ENCODE results near the gene TRIM29. TPM values are rescaled to one million over a fixed set of nuclear protein-coding genes. Genes with fewer than 3 reads are reported as not detected.

TRIM29 gene
- total RNA-seq, 1 donor from 2014 or later = 1.1 TPM

DNA sequence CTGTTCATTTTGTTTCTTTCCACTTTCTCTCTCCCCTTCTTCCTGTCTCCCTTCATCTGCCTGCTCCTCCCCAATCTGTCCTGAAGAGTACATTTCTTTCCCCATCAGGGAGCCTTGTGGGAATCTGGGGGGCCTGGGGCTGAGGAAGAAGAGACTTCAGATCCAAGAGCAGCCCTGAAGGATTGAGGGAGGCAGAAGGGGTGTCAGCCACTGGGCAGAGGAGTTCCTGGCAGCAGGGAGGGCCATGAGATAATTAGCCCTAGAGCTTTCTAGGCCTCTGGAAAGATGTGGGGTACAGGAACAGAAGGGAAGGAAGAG is 48.5 kb upstream of the TRIM29 start:
- no peak for FAIRE-seq
- no peak overlapping the region for H3K27ac Mint-ChIP-seq (ENCODE audit: unreplicated experiment)
- H3K27me3 Mint-ChIP-seq (ENCODE audit: low read depth, unreplicated experiment) = peaks cover 51% of the 10 kb centered on the region
- Histone ChIP-seq H3K4me3 (ENCODE audit: insufficient read depth, low read depth, low read length) (no peak overlapping the region), H3K79me2 (ENCODE audit: insufficient read depth, low read length) (no peaks in the 10 kb centered on the region), H3K4me1 (ENCODE audit: insufficient read depth, low read length) (peaks cover 8% of the 10 kb centered on the region), H3K27me3 (ENCODE audit: insufficient read depth, low read length) (peaks cover 11% of the 10 kb centered on the region), H3K9ac (ENCODE audit: low read length) (no peak overlapping the region), H2AFZ (ENCODE audit: low read depth, low read length) (no peak overlapping the region), H3K36me3 (ENCODE audit: insufficient read depth, low read length) (no peaks in the 10 kb centered on the region), H3K9me3 (ENCODE audit: insufficient read depth, low read depth, low read length) (no peaks in the 10 kb centered on the region), H3K27ac (ENCODE audit: low read depth, low read length) (no peak overlapping the region), H4K20me1 (ENCODE audit: insufficient read depth, low read length) (no peaks in the 10 kb centered on the region), H3K4me2 (ENCODE audit: low read length) (no peak overlapping the region)
- peaks cover 10% of the 10 kb centered on the region for H3K4me1 Mint-ChIP-seq (ENCODE audit: low read depth, unreplicated experiment)
- no peak for DNase-seq (ENCODE audit: low read depth)
- no peaks in the 10 kb centered on the region for H3K36me3 Mint-ChIP-seq (ENCODE audit: low read depth, unreplicated experiment)
- H3K9me3 Mint-ChIP-seq (ENCODE audit: unreplicated experiment) = no peaks in the 10 kb centered on the region
- H3K4me3 Mint-ChIP-seq (ENCODE audit: unreplicated experiment) = no peak overlapping the region
- TF ChIP-seq, protein P1, sequence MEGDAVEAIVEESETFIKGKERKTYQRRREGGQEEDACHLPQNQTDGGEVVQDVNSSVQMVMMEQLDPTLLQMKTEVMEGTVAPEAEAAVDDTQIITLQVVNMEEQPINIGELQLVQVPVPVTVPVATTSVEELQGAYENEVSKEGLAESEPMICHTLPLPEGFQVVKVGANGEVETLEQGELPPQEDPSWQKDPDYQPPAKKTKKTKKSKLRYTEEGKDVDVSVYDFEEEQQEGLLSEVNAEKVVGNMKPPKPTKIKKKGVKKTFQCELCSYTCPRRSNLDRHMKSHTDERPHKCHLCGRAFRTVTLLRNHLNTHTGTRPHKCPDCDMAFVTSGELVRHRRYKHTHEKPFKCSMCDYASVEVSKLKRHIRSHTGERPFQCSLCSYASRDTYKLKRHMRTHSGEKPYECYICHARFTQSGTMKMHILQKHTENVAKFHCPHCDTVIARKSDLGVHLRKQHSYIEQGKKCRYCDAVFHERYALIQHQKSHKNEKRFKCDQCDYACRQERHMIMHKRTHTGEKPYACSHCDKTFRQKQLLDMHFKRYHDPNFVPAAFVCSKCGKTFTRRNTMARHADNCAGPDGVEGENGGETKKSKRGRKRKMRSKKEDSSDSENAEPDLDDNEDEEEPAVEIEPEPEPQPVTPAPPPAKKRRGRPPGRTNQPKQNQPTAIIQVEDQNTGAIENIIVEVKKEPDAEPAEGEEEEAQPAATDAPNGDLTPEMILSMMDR (IDR thresholded peaks at IDR 0.05; ENCODE audit: insufficient read depth, low read depth, low read length) = no peak
- no peak for TF ChIP-seq EZH2 (IDR thresholded peaks at IDR 0.05; ENCODE audit: insufficient read depth, low read length)

DNA sequence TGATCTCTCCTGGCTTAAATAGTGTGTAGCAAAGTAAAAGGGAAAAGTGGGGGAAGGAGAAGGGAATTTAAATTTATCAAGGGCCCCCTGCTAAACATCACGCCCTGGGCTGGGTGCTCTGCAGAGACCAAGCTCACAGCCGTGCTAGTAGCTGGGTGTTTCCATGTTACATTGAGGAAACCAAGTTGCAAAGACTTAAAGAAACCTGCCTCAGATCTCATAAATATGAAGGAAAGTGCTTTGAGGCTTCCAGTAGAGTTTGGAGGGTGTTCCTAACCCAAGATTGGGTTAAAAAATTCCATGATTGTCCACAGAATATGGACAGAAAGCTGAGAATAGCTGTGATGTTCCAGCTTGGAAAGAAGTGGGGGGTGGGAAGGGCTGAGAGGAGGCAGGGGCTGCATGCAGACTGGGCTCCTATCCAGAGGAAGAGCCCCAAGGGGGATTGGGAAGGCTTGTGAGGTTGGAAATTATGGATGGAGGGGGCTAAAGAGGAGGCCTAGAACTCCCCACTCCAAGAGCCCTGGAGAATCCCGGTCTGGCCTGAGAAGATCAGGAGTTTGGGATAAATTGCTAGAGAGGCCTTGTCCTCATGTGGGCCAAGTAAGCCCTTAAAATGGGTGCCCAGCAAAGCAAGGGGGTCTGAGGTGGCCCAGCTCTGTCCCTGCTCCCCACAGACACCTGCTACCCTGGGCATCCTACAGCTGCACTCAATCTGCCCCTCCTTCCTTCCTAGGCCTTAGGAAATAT is 48.0 kb upstream of the TRIM29 start:
- Mint-ChIP-seq H3K27ac (ENCODE audit: unreplicated experiment) (no peak overlapping the region), H3K4me3 (ENCODE audit: unreplicated experiment) (no peak overlapping the region), H3K4me1 (ENCODE audit: low read depth, unreplicated experiment) (peaks cover 11% of the 10 kb centered on the region), H3K9me3 (ENCODE audit: unreplicated experiment) (no peaks in the 10 kb centered on the region), H3K27me3 (ENCODE audit: low read depth, unreplicated experiment) (peaks cover 47% of the 10 kb centered on the region), H3K36me3 (ENCODE audit: low read depth, unreplicated experiment) (no peaks in the 10 kb centered on the region)
- Histone ChIP-seq H3K9me3 (ENCODE audit: insufficient read depth, low read depth, low read length) (no peaks in the 10 kb centered on the region), H3K79me2 (ENCODE audit: insufficient read depth, low read length) (no peaks in the 10 kb centered on the region), H3K4me1 (ENCODE audit: insufficient read depth, low read length) (peaks cover 11% of the 10 kb centered on the region), H3K27ac (ENCODE audit: low read depth, low read length) (no peak overlapping the region), H2AFZ (ENCODE audit: low read depth, low read length) (no peak overlapping the region), H3K4me3 (ENCODE audit: insufficient read depth, low read depth, low read length) (no peak overlapping the region), H3K27me3 (ENCODE audit: insufficient read depth, low read length) (peaks cover 6% of the 10 kb centered on the region), H3K9ac (ENCODE audit: low read length) (no peak overlapping the region), H4K20me1 (ENCODE audit: insufficient read depth, low read length) (no peaks in the 10 kb centered on the region), H3K36me3 (ENCODE audit: insufficient read depth, low read length) (no peaks in the 10 kb centered on the region), H3K4me2 (ENCODE audit: low read length) (no peak overlapping the region)
- no peak for TF ChIP-seq EZH2 (IDR thresholded peaks at IDR 0.05; ENCODE audit: insufficient read depth, low read length)
- TF ChIP-seq, protein P1 (IDR thresholded peaks at IDR 0.05; ENCODE audit: insufficient read depth, low read depth, low read length) = no peak
- DNase-seq (ENCODE audit: low read depth) (no peak), FAIRE-seq (no peak)

DNA sequence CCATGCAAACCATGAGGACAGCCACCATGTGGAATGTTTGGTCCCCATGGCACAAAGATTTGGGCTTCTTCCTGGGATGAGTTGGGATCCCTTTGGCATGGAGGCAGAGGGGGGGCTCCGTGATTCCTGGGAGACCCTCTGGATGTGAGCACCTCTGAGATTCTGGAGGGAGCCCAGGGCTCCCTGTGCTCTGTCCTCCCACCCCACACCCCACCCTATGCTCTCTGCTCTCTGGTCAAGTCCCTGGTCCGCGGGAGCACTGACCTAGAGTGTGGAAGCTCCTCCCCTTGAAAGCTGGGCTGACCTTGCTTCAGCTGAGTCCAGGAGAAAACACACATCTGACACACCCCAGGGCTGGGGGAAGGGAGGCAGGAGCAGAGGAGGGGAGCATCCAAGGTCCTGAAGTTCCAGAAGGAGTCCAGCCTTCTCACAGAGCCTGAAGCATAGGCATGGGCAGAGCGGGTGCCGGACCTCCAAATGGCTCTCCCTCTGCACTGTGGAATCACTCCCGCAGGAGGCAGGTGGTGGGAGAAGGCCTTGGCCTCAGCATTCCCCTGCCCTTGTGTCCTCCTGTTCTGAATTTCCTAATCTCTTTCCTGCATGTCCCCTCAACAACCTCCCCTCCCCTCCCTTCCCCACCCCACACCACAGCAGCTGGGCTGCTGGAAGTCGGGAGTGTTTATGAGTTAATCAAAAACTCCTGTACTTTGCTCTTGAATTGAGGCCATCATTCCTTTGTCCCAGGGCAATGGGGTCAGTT is 47.2 kb upstream of the TRIM29 start:
- FAIRE-seq (no peak), DNase-seq (ENCODE audit: low read depth) (no peak)
- Mint-ChIP-seq H3K4me1 (ENCODE audit: low read depth, unreplicated experiment) (peaks cover 16% of the 10 kb centered on the region), H3K27ac (ENCODE audit: unreplicated experiment) (no peak overlapping the region), H3K36me3 (ENCODE audit: low read depth, unreplicated experiment) (no peaks in the 10 kb centered on the region), H3K27me3 (ENCODE audit: low read depth, unreplicated experiment) (peaks cover 45% of the 10 kb centered on the region), H3K4me3 (ENCODE audit: unreplicated experiment) (no peak overlapping the region), H3K9me3 (ENCODE audit: unreplicated experiment) (no peaks in the 10 kb centered on the region)
- H3K27ac ChIP-seq (ENCODE audit: low read depth, low read length) = no peak overlapping the region
- H3K79me2 ChIP-seq (ENCODE audit: insufficient read depth, low read length) = no peaks in the 10 kb centered on the region
- peaks cover 6% of the 10 kb centered on the region for H3K27me3 ChIP-seq (ENCODE audit: insufficient read depth, low read length)
- no peak overlapping the region for H3K4me2 ChIP-seq (ENCODE audit: low read length)
- no peaks in the 10 kb centered on the region for H3K9me3 ChIP-seq (ENCODE audit: insufficient read depth, low read depth, low read length)
- H3K4me1 ChIP-seq (ENCODE audit: insufficient read depth, low read length) = peaks cover 18% of the 10 kb centered on the region
- no peaks in the 10 kb centered on the region for H4K20me1 ChIP-seq (ENCODE audit: insufficient read depth, low read length)
- H2AFZ ChIP-seq (ENCODE audit: low read depth, low read length) = no peak overlapping the region
- H3K9ac ChIP-seq (ENCODE audit: low read length) = no peak overlapping the region
- no peaks in the 10 kb centered on the region for H3K36me3 ChIP-seq (ENCODE audit: insufficient read depth, low read length)
- no peak for TF ChIP-seq EZH2 (IDR thresholded peaks at IDR 0.05; ENCODE audit: insufficient read depth, low read length)
- TF ChIP-seq, protein P1 (IDR thresholded peaks at IDR 0.05; ENCODE audit: insufficient read depth, low read depth, low read length) = no peak
- no peak overlapping the region for H3K4me3 ChIP-seq (ENCODE audit: insufficient read depth, low read depth, low read length)
